GM18511 (cell line): Measurements from ENCODE around the gene ATP6V0C.

Source experiments
- ATAC-seq: cut with Tn5 transposase; IDR thresholded peaks from one replicate; pipeline ENCODE4 v1.9.1; 2021; ENCODE audit warnings: mild to moderate bottlenecking, moderate library complexity; ENCODE audit not compliant: unreplicated experiment

ATP6V0C gene

GRCh38 chr16:2513405-2514332, at the start of gene ATP6V0C:
Gene ATP6V0C, plus strand, starts transcription at chr16:2513952. Its CDS starts 152 bp downstream, at chr16:2514104.
- peak; percentile 61 for ATAC-seq

- ATAC-seq = no peak
Measured at GRCh38 chr16:2464333-2464732, 49.4 kb upstream of the ATP6V0C start.

DNA sequence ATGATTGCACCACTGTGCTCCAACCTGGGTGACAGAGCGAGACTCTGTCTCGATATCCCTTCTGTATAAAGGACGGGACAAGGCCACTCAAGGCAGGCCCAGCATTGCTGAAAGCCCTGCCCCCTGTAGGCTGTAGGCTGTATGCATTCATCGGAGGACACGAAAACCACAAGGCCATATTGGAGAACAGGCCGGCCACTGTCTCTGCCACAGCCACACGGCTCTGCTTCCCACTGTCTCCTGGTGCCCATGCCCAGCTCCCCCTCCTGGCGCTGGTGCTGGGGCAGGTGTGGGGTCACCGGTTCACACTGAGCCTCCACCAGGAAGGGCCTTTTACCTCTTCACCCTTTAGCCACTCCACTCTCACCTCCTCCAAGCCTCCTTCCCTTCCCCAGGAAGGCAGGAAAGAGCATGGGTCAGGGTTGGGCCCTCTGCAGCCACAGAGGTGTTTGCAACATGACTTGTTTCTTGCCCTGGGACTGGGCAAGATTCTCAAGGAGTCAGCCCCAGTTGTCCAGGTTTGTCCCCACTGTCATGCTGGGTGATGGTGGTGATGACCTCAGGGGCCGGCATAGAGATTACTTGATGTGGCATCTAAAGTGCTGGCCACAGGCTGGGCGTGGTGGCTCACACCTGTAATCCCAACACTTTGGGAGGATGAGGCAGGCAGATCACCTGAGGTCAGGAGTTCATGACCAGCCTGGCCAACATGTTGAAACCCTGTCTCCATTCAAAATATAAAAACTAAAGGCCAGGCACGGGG, 47.9 kb upstream of the ATP6V0C start:
- no peak for ATAC-seq

GRCh38 chr16:2466667-2467527, 46.9 kb upstream of the ATP6V0C start:
- ATAC-seq = no peak

- no peak for ATAC-seq
Measured at GRCh38 chr16:2467528-2468232, 46.1 kb upstream of the ATP6V0C start.

DNA sequence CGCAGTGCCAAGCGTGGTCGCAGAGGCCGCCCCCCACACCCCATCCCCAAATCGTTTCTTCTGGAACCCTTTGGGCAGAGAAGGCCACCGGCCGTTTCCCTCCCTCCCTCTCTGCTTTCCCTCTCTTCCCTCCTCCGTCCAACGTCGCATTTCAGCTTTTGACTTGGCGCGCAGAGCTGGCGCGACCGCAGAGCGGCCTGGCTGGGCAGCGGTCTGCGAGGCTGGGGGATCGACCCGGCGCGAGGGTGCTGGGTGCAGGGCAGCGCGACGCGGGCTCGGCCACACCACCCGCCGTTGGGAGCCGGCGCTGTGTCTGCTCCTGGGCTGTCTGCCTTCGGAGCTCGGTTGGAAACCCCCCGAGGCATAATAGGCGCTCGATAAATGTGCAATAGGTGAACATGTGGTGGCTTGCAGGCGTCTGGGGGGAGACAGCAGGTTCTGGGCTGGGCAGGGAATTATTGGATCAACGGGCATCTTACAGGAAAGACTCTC, 45.5 kb upstream of the ATP6V0C start:
- ATAC-seq = no peak

GRCh38 chr16:2468725-2469398, 44.9 kb upstream of the ATP6V0C start:
- peak; percentile 51 for ATAC-seq

DNA sequence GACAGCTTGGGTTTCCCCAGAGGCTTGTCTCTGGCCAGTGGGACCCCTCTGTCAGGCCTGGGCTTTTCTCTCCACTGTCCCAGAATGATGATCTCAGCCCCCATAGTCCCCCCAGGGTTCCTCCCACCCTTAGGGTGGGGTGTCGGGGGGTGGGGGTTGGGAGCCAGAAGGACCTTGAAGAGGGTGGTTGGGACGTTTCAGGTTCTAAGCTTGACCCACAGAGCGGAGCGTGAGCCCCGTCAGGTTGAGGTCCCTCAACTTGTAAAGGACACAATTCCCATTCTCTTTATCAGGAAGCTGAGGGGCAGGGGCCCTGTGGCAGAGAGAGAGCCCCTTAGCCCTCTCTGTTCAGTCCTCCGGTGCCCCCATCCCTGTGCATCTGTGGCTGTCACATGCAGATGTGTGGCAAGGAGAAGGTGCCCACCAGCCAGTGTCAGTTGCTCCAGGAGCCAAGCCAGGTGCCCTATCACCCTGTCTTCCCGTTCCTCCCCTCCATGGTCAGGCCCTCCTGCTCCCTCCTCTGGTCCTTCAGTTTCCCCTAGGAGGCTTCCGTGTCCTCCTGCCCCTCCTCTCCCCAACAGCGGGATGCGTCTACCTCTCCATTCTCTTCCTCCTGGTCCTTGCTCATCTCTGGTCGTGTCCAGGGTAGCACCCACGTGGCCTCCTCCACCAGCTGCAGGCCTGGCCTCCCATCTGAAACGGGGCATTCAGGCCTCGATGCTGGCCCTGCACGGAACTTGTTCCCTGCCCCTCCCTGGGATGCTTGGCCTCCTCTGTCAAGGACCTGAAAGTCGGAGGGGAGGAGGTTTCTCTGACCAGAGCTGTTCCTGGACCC, 44.1 kb upstream of the ATP6V0C start:
- ATAC-seq = no peak

DNA sequence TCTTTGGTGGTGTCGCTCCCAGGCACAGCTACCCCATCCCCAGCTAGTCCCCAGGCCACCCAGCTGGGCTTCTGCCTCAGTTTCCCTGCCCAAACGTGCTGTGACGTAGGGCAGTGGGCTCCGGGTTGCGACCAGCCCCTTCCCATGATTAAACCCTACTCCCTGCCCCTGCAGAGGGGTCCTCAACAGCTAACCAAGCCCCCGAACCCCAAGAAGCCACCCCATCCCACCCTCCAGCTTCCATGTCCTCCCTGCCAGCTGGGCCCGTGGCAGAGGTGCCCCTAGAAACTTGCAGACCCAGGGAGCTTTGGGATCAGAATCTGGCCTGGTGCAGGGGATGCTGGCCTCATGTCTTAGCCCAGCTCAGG, 43.5 kb upstream of the ATP6V0C start:
- ATAC-seq = no peak

- ATAC-seq = no peak
Measured at GRCh38 chr16:2470603-2471015, 43.1 kb upstream of the ATP6V0C start.

DNA sequence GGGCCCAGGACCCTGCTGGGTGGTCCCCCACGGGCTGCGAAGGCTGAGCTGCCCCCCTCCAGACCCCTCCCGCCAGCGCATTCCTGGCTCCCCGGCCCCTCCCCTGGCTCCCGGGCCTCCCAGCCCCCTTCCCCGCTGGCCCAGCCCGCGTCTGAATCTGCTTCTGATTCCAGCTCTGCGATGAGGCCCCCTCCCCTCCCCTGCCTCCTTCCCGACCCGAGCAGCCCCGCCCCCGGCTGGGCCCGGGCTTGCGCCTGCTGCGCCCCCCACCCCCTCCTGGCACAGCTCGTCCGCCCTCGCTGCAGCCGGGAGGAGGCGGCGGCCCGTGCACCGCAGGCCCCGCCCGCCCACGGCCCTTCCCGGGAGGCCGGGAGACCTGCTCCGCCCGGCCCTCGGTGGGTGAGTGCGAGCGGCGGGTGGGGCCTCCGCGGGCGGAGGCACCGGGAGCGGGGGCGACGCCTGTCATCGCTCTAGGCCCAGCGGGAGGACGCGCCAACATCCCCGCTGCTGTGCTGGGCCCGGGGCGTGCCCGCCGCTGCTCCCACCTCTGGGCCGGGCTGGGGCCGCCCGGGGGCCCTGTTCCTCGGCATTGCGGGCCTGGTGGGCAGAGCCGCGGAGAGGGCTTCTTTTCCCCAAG, 42.6 kb upstream of the ATP6V0C start, which contains the start of gene NTN3:
TSS of gene NTN3 (plus strand) at position 282 of the 637 bp plus-strand sequence. CDS start 405 bp downstream, outside the sequence.
- ATAC-seq = no peak

GRCh38 chr16:2471653-2472487, 41.9 kb upstream of the ATP6V0C start:
- no peak for ATAC-seq

DNA sequence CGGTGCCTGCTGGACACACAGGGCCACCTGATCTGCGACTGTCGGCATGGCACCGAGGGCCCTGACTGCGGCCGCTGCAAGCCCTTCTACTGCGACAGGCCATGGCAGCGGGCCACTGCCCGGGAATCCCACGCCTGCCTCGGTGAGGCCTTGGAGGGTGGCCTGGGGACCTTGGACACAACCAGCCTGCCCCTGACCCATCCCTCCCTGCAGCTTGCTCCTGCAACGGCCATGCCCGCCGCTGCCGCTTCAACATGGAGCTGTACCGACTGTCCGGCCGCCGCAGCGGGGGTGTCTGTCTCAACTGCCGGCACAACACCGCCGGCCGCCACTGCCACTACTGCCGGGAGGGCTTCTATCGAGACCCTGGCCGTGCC, 41.3 kb upstream of the ATP6V0C start:
- no peak for ATAC-seq

DNA sequence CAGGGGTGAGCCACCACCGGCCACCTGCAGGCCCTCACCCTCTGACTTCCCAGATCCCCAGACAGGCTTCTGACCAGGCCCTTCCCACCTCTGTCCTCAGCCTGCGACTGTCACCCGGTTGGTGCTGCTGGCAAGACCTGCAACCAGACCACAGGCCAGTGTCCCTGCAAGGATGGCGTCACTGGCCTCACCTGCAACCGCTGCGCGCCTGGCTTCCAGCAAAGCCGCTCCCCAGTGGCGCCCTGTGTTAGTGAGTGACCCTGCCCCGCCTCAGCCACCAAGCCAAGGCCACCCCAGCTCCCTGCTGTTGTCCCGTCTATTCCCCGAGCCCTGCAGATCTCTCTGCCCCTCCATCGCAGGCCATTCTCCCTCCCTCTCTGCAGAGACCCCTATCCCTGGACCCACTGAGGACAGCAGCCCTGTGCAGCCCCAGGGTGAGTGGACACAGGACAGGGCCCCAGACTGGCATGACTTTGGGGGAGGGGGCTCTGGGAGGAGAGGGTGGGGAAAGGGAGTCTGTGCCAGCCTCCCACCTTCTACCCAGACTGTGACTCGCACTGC, 40.8 kb upstream of the ATP6V0C start:
- ATAC-seq = no peak

- no peak for ATAC-seq
Measured at GRCh38 chr16:2473446-2473926, 40.3 kb upstream of the ATP6V0C start.

DNA sequence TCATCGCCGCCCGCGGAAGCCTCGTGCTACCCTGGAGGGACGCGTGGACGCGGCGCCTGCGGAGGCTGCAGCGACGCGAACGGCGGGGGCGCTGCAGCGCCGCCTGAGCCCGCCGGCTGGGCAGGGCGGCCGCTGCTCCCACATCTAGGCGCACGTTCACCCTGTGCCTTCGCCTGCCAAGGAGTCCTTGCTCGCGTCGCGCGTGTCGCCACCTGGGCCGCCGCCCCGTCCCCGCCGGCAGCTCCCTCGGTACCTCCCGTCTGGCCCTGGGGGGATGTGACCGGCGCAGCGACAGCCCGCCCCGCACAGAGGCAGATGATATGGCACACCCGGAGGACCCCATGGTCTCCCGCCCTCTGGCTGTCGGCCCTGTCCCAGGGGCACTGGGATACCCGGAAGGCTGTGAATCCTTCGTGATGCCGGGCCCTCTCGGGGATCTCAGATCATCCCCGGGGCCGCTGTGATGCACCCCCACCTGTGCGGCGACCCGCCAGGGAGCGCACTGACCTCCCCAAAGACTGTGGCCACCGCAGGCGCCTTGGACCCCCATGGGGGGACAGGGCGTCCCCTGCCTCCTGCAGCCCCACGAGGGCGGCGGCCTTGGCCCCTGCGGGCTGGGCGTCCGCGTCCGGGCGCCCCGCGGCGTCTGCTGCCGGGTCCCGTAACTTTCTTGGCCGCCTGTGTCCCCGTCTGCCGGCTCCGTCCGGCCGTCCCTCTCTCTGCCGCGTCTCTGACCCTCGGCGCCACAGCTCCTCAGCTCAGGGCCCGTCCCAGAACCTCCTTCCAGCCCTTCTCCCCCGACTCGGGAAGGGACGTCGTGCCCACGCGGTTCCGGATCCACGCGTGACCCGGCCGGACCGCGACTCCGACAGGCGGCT, 39.5 kb upstream of the ATP6V0C start:
- peak; percentile 53 for ATAC-seq
